Prostate gland (tissue), 2 donors: Measurements from ENCODE around the gene ATP6V1C2. TPM values are rescaled to one million over a fixed set of nuclear protein-coding genes. Genes with fewer than 3 reads are reported as not detected.

Experiments
- DNase-seq: peaks from one replicate; pipeline ENCODE4 v3.0.0-alpha.2; 2019; ENCODE audit warnings: low spot score
- H3K27ac ChIP-seq, 2 donors: fragments of 200-600 bp; sonication (generic); 2 replicates each; pipeline ENCODE4 v1.5.1; 2017 to 2019
- H3K27me3 ChIP-seq: fragments of 200-600 bp; sonication (generic); replicated peaks from 2 replicates; pipeline ENCODE4 v1.5.1; 2019; ENCODE audit not compliant: insufficient read depth
- H3K36me3 ChIP-seq, 2 donors: fragments of 200-600 bp; sonication (generic); 1 replicate in 1 of 2; 2 replicates in 1 of 2; pipeline versions ENCODE4 v1.5.1 to v1.8.1; 2017 to 2019
- H3K4me1 ChIP-seq: fragments of 200-600 bp; sonication (generic); replicated peaks from 2 replicates; pipeline ENCODE4 v1.5.1; 2019
- H3K4me3 ChIP-seq, 2 donors: fragments of 200-600 bp; sonication (generic); 2 replicates each; pipeline ENCODE4 v1.5.1; 2017 to 2019
- H3K9me3 ChIP-seq: fragments of 200-600 bp; sonication (generic); 2 replicates; pipeline ENCODE4 v1.5.1; 2017
- POLR2A ChIP-seq: fragments of 450-650 bp; IDR thresholded peaks from one replicate; pipeline ENCODE4 v1.6.1; 2016; ENCODE audit warnings: antibody characterized with exemption, mild to moderate bottlenecking
- POLR2AphosphoS5 ChIP-seq: sonication (generic); formaldehyde crosslinking; IDR thresholded peaks from one replicate; pipeline ENCODE4 v1.6.1; 2017; ENCODE audit warnings: antibody characterized with exemption
- WGBS: methylation state at CpG from one replicate; pipeline ENCODE4 v1.1.5; 2018; 5-methylcytosine and 5-hydroxymethylcytosine counted together
- intact Hi-C: fragments of 100-400 bp; cut with DNase I; formaldehyde crosslinking; loops from one replicate; pipeline ENCODE4 v1.14.2; 2022
- total RNA-seq, 2 donors: library from RNA; depleted of rRNA; stranded (reverse); fragments of >200 nt; gene quantifications; one replicate each; pipeline ENCODE4 v1.1.0, GENCODE V29; 2016
- TF ChIP-seq, protein P1 (sequence below), 4 experiments: fragments of 200-600 bp in 2 of 4; fragments of 450-650 bp in 2 of 4; sonication (generic) in 2 of 4; IDR thresholded peaks; 1 replicate in 3 of 4; 2 replicates in 1 of 4; pipeline ENCODE4 v1.5.1; 2016 to 2019; ENCODE audit warnings: antibody characterized with exemption in 4 of 4, mild to moderate bottlenecking in 2 of 4, moderate library complexity in 2 of 4

Gene ATP6V1C2
- total RNA-seq, 2 donors from 2014 or later, result 0.41 to 4.0 TPM

DNA sequence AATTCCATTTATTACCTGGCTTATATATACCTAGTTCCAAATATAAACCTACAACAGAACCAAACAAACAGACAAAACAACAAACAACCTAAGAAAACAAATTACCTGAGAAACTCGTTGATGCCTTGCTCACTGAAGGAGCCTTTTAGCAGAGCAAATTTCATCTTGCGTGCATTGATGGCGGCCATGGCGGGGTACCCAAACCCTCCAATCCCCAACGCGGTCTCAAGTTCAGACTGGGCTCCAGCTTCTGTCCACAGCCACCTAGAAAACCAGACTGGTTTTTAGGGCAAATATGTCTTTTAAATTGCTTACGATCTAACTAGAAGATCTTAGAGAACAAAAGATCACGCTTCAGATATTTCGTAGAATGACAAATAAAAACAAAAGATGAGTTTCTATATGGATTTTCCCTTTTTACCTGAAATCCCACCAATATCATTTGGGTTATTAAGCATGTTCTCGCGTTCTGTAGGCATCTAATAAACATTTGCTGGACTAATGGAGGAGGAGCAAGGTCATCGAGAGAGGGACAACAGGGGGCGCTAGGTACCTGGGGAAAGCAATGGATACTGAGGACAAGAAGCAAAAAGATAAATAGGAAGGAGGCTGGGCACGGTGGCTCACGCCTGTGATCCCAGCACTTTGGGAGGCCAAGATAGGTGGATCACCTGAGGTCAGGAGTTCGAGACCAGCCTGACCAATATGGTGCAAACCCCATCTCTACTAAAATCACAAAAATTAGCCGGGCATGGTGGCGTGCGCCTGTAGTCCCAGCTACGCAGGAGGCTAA, 65.9 kb downstream of the ATP6V1C2 start:
- no peaks in the 10 kb centered on the region for H3K27me3 ChIP-seq
- no peaks in the 10 kb centered on the region for H3K4me1 ChIP-seq
- H3K36me3 ChIP-seq, result peaks cover 0 to 18% of the 10 kb centered on the region in 2 donors
- DNase-seq, result no peak
- 91% methylated on average over 20 of the region's 20 CpGs for WGBS
- H3K9me3 ChIP-seq, result no peaks in the 10 kb centered on the region
- H3K4me3 ChIP-seq, result no peak overlapping the region
- H3K27ac ChIP-seq, result no peak overlapping the region
- TF ChIP-seq, protein P1, sequence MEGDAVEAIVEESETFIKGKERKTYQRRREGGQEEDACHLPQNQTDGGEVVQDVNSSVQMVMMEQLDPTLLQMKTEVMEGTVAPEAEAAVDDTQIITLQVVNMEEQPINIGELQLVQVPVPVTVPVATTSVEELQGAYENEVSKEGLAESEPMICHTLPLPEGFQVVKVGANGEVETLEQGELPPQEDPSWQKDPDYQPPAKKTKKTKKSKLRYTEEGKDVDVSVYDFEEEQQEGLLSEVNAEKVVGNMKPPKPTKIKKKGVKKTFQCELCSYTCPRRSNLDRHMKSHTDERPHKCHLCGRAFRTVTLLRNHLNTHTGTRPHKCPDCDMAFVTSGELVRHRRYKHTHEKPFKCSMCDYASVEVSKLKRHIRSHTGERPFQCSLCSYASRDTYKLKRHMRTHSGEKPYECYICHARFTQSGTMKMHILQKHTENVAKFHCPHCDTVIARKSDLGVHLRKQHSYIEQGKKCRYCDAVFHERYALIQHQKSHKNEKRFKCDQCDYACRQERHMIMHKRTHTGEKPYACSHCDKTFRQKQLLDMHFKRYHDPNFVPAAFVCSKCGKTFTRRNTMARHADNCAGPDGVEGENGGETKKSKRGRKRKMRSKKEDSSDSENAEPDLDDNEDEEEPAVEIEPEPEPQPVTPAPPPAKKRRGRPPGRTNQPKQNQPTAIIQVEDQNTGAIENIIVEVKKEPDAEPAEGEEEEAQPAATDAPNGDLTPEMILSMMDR (IDR thresholded peaks at IDR 0.05), result no peak
- no peak for TF ChIP-seq POLR2AphosphoS5
- no peak for TF ChIP-seq POLR2A
- intact Hi-C loops, result no loop called here

DNA sequence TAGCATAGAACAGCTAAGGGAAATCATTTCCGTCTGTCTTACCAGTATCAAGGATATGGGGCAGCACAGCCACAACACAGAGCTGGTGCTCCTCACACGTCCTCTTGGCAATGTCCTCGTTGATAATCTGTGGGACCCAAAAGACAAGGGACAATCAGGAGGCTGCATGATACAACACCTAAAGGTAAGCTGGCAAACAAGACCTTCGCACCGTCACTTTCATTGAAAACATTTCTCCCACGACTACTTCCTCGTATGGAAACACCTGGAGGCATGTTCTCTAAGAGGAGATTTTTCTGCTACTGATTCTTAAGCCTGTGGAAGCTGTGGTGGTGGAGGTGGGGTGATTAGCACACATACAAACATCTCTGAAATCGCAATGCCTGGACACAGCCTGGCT, 67.4 kb downstream of the ATP6V1C2 start:
- H3K27ac ChIP-seq, result no peak overlapping the region
- no peaks in the 10 kb centered on the region for H3K27me3 ChIP-seq
- H3K36me3 ChIP-seq, result peaks cover 0 to 10% of the 10 kb centered on the region in 2 donors
- H3K4me3 ChIP-seq, result no peak overlapping the region
- H3K4me1 ChIP-seq, result no peaks in the 10 kb centered on the region
- 86% methylated on average over 8 of the region's 8 CpGs for WGBS
- no peak for TF ChIP-seq POLR2A
- TF ChIP-seq, protein P1 (IDR thresholded peaks at IDR 0.05), result no peak
- TF ChIP-seq POLR2AphosphoS5, result no peak
- no peak for DNase-seq
- H3K9me3 ChIP-seq, result no peaks in the 10 kb centered on the region
- intact Hi-C loops, result no loop called here

DNA sequence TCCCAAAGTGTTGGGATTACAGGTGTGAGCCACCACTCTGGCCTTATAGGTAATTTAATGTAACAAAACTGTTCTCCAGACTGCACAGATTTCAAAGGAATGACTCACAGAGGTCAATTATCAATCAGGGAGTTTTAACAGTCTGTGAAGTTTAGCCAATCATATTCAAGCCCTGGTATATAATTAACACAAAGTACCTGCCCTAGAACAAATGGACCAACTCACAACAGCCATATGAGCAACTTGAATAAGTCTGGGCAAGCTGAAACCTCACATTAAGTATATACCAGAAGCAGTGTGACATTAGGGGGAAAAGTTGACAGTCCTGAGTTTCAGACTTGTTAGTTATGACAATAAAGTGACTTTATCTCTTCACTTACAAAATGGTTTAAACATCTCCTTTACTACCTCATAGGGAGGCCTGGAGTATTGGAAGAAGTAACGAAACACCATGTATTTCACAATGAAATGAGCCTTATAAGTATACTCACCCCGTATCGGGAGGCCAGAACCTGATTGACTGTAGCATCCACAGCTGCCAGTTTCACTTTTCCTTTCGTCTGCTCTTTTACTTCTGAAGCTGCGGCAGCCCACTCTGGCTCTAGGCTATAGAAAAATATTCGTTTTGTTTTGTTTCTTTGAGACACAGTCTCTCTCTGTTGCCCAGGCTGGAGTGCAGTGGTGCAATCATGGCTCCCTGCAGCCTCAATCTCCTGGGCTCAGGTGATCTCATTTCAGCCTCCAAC, 69.0 kb downstream of the ATP6V1C2 start:
- no peak overlapping the region for H3K4me3 ChIP-seq
- intact Hi-C loops, result no loop called here
- DNase-seq, result no peak
- TF ChIP-seq POLR2A (no peak), POLR2AphosphoS5 (no peak)
- TF ChIP-seq, protein P1 (IDR thresholded peaks at IDR 0.05), result no peak
- no peaks in the 10 kb centered on the region for H3K4me1 ChIP-seq
- H3K27ac ChIP-seq, result no peak overlapping the region
- WGBS, result 90% methylated on average over 6 of the region's 6 CpGs
- no peaks in the 10 kb centered on the region for H3K27me3 ChIP-seq
- H3K9me3 ChIP-seq, result no peaks in the 10 kb centered on the region
- H3K36me3 ChIP-seq, result peaks cover 0 to 10% of the 10 kb centered on the region in 2 donors

DNA sequence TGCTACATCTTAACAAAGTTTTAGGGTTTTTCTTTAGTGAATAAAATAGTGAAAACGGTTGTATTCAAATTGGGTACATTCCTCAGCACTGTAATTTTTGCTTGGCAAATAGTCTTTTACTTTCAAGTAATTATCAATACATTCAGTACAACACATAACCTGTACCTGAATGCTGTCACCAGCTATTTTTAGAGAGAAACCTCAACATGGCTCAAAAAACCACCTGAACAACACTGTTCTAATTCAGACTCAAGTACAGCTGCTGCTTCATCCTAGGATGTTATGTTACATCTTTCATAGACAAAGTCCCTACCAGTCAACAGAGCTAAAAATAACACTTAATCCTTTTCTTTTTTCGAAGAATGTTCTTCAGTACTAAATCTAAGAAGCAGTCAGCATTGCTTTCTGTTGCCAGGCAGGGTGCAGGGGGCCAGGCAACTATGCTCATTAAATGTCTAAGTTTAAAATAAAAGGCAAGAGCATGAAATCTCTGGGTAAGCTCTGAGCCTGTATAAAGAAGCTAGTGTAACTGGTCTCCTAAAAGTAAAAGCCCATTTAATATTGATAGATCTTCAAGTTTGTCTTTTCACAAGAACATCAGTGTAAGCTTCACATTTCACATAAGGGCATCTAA, 70.7 kb downstream of the ATP6V1C2 start:
- DNase-seq, result no peak
- Histone ChIP-seq H3K27me3 (no peaks in the 10 kb centered on the region), H3K27ac (no peak overlapping the region), H3K9me3 (no peaks in the 10 kb centered on the region), H3K4me1 (no peaks in the 10 kb centered on the region), H3K36me3 (peaks cover 3% of the 10 kb centered on the region in 2 donors), H3K4me3 (no peak overlapping the region)
- no peak for TF ChIP-seq POLR2A
- TF ChIP-seq, protein P1 (IDR thresholded peaks at IDR 0.05), result no peak
- TF ChIP-seq POLR2AphosphoS5, result no peak
- intact Hi-C loops, result no loop called here
- WGBS, result 65% methylated on average over 2 of the region's 2 CpGs
